HAP-1 (cell line): ENCODE data around the gene ZNRD2.

ENCODE experiments used
- DNase-seq, 2 experiments: peaks; one replicate each; pipeline ENCODE4 v3.0.0-alpha.2; 2016 to 2020; ENCODE audit warnings: low spot score in 2 of 2
- H3K27me3 ChIP-seq: fragments of 250-450 bp; sonication (Bioruptor Pico); 2 replicates; pipeline ENCODE4 v1.5.1; 2020; ENCODE audit warnings: low read depth, mild to moderate bottlenecking, moderate library complexity
- H3K36me3 ChIP-seq: fragments of 250-450 bp; sonication (Bioruptor Pico); replicated peaks from 2 replicates; pipeline ENCODE4 v1.5.1; 2020; ENCODE audit warnings: mild to moderate bottlenecking
- H3K4me1 ChIP-seq: fragments of 250-450 bp; sonication (Bioruptor Pico); 2 replicates; pipeline ENCODE4 v1.5.1; 2020; ENCODE audit warnings: mild to moderate bottlenecking
- H3K4me3 ChIP-seq: fragments of 250-450 bp; sonication (Bioruptor Pico); 2 replicates; pipeline ENCODE4 v1.5.1; 2020; ENCODE audit warnings: mild to moderate bottlenecking, moderate library complexity
- H3K9me3 ChIP-seq: fragments of 250-450 bp; sonication (Bioruptor Pico); 2 replicates; pipeline ENCODE4 v1.5.1; 2020; ENCODE audit warnings: mild to moderate bottlenecking, moderate library complexity
- in situ Hi-C: fragments of 300-500 bp; cut with MboI; formaldehyde crosslinking; loops from 3 replicates; pipeline ENCODE4 v1.14.3; 2020; ENCODE audit warnings: low sequenced_read_pairs, inconsistent platforms, mixed read lengths

The ZNRD2 gene

GRCh38 chr11:65530157-65530496 is 40.1 kb upstream of the ZNRD2 start:
- peaks cover 53% of the 10 kb centered on the region for H3K36me3 ChIP-seq
- in situ Hi-C loops = no loop called here
- DNase-seq = no peak
- H3K9me3 ChIP-seq = no peaks in the 10 kb centered on the region
- H3K27me3 ChIP-seq = no peaks in the 10 kb centered on the region
- H3K4me1 ChIP-seq = no peaks in the 10 kb centered on the region
- H3K4me3 ChIP-seq = no peak overlapping the region

DNA sequence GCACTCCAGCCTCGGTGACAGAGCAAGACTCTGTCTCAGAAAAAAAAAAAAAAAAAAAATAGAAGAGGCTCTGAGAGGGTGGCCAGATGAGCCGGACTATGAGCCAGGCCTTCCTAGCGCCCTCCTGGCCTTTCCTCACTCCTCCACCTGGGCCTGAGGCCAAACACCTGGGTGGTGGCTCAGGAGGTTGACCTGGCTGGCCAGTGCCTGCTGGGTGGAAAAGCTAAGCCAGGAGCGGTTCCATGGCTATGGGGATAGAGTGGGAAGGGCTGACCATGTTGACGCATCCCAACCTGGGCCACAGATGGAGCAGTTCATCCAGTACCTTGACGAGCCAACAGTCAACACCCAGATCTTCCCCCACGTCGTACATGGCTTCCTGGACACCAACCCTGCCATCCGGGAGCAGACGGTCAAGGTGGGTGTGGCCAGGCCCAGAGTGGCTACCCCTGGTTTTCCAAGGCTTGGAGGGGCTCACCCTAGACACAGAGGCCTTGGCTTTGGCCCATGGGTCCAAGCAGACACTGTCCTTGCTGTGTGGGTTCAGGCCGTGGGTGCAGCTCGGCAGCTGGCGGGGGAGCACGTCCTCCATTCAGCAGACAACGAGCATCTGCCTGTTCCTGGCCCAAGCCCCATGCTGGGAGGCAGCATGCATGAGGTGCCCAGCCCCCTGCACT is 37.8 kb upstream of the ZNRD2 start:
- Histone ChIP-seq H3K27me3 (no peaks in the 10 kb centered on the region), H3K36me3 (peaks cover 52% of the 10 kb centered on the region), H3K9me3 (no peaks in the 10 kb centered on the region), H3K4me3 (no peak overlapping the region), H3K4me1 (no peaks in the 10 kb centered on the region)
- no peak for DNase-seq
- in situ Hi-C loops = no loop called here

DNA sequence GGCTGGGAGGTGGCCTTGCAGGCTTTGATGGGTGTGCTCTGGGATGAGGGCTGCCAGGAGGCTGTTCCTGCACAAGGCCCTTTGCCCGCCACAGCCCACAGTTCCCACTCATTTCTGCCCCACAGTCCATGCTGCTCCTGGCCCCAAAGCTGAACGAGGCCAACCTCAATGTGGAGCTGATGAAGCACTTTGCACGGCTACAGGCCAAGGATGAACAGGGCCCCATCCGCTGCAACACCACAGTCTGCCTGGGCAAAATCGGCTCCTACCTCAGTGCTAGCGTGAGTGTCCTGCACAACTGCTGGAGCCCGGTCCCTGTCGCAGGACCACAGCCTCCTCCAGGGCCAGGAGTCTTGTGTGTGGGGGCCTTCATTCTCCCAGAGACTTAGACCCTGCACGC is 35.2 kb upstream of the ZNRD2 start:
- Histone ChIP-seq H3K9me3 (no peaks in the 10 kb centered on the region), H3K27me3 (no peaks in the 10 kb centered on the region), H3K4me1 (no peaks in the 10 kb centered on the region; the same call in none of the 2 replicates), H3K36me3 (peaks cover 54% of the 10 kb centered on the region), H3K4me3 (no peak overlapping the region)
- DNase-seq = no peak
- in situ Hi-C loops = no loop called here

GRCh38 chr11:65536412-65537295 is 33.6 kb upstream of the ZNRD2 start:
- no peaks in the 10 kb centered on the region for H3K9me3 ChIP-seq
- no peaks in the 10 kb centered on the region for H3K27me3 ChIP-seq
- in situ Hi-C loops = no loop called here
- H3K4me3 ChIP-seq = no peak overlapping the region
- H3K36me3 ChIP-seq = peaks cover 42% of the 10 kb centered on the region
- no peak for DNase-seq
- H3K4me1 ChIP-seq = no peaks in the 10 kb centered on the region; the same call in none of the 2 replicates

DNA sequence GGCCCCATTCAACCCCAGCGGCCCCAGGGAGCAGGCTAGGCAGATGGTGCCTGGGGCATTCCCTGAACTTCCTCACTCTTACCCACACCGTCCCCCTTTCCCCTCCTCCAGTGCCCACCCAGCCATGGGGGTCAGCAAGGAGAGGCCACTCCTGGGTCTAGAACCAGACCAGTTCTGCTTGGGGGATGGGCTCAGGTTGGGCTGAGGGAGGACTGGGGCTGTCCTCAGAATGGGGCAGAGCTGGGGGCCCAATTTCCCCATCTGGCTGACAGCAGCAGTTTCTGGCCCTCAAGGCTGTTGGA is 33.0 kb upstream of the ZNRD2 start:
- in situ Hi-C loops = no loop called here
- Histone ChIP-seq H3K4me3 (no peak overlapping the region), H3K4me1 (no peaks in the 10 kb centered on the region; the same call in none of the 2 replicates), H3K27me3 (no peaks in the 10 kb centered on the region), H3K9me3 (no peaks in the 10 kb centered on the region), H3K36me3 (peaks cover 39% of the 10 kb centered on the region)
- DNase-seq = no peak

DNA sequence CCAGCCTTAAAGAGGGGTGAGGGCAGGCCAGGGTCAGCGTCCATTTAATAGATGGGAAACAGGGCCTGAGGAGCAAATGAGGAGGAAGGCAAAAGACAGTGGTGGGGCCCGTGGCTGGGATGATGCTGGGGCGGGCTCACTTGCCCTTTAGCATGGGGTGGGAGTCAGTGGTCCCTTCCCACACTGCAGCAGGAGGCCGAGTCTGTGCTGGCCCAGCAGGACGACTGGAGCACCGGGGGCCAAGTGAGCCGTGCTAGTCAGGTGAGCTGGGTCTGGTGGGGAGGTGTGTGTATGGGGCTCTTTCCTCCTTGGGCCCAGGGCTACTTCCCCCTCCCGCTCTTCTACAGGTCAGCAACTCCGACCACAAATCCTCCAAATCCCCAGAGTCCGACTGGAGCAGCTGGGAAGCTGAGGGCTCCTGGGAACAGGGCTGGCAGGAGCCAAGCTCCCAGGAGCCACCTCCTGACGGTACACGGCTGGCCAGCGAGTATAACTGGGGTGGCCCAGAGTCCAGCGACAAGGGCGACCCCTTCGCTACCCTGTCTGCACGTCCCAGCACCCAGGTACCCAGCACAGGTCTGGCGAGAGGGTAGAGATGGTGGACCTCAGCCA is 32.6 kb upstream of the ZNRD2 start:
- Histone ChIP-seq H3K27me3 (no peaks in the 10 kb centered on the region), H3K9me3 (no peaks in the 10 kb centered on the region), H3K4me1 (no peaks in the 10 kb centered on the region; the same call in none of the 2 replicates), H3K36me3 (peaks cover 35% of the 10 kb centered on the region), H3K4me3 (no peak overlapping the region)
- in situ Hi-C loops = no loop called here
- DNase-seq = no peak

DNA sequence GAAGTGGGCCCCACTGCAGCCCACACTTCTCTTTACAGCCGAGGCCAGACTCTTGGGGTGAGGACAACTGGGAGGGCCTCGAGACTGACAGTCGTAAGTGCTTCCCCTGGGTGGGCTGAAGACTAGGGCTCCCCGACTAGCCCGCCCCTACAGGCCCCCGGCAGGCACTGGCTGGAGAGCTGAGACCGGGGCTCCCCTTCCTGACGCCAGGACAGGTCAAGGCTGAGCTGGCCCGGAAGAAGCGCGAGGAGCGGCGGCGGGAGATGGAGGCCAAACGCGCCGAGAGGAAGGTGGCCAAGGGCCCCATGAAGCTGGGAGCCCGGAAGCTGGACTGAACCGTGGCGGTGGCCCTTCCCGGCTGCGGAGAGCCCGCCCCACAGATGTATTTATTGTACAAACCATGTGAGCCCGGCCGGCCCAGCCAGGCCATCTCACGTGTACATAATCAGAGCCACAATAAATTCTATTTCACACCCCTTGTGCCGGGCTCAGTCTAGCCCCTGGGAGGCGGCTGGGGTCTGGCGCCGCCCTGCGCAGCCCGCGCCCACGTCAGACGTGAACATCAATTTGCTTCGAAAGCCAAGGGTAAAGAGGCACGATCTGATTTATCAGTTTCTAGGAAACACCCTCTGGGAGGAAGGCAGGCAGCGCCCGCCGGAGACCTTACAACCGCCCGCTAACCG is 31.9 kb upstream of the ZNRD2 start:
- Histone ChIP-seq H3K9me3 (no peaks in the 10 kb centered on the region), H3K27me3 (no peaks in the 10 kb centered on the region), H3K4me1 (no peaks in the 10 kb centered on the region; the same call in none of the 2 replicates), H3K36me3 (peaks cover 29% of the 10 kb centered on the region), H3K4me3 (no peak overlapping the region)
- in situ Hi-C loops = no loop called here
- no peak for DNase-seq

DNA sequence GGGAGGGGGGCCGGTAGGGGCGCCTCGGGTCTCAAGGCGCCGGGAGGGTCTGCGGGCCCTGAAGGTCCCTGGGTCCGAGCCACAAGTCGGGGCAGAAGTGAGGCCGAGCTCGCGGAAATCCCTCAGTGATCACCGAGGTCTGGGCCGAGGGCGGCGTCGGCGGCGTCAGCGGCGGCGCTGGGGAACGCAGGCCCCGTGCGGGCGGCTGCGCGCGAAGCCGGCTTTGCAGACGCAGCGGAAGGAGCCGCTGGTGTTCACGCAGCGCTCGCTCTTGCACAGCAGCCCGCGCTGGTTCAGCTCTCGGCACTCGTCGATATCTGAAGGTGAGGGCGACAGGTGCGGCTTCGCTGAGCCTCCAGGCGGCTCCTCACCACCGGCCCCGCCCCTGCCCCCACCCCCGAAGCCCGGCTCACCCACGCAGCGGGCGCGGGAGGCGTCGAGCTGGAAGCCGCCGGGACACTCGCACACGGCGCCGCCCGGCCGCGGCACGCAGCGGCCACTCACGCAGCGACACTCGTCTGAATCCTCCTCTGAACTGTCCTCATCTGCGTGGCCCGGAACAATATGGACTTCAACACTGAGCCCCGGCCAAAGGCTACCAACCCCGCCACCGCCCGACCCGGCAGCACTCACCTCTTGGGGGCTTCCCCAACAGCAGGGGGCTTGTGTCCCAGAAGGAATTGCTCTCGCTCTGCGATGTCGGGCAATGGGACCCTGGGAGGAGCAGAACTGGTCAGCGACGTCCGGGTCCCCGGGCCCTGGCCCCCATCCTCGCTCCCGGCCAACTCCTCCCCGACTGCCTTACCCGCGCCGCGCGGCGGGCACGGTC is 31.1 kb upstream of the ZNRD2 start:
- H3K27me3 ChIP-seq = no peaks in the 10 kb centered on the region
- no peak overlapping the region for H3K4me3 ChIP-seq
- no peak for DNase-seq
- in situ Hi-C loops = no loop called here
- peaks cover 29% of the 10 kb centered on the region for H3K36me3 ChIP-seq
- H3K4me1 ChIP-seq = no peaks in the 10 kb centered on the region; the same call in none of the 2 replicates
- no peaks in the 10 kb centered on the region for H3K9me3 ChIP-seq

DNA sequence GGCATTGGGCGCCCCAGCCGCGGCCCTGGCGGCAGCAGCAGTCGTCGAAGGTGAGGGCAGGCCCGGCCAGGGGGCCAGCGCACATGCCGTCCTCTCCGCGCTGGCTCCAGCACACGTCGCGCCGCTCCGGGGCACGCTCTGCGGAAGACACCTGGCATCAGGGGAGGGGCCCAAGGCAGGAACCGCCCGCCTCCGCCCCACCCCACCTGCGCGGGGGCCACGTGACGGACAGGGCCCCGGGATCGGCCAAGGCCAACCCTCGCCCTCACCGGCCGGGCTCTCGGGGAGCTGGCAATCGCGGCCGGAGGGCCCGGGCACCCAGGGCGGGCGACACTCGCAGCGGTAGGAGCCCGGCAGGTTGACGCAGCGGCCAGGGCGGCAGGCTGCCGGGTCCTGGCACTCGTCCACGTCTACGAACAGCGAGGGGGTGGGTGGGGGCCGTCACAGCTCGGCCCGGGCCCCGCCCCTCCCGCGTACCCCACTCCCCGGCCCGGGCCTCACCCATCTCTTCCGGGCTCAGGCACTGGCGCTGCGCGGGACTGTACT is 30.5 kb upstream of the ZNRD2 start:
- no peaks in the 10 kb centered on the region for H3K27me3 ChIP-seq
- peaks cover 29% of the 10 kb centered on the region for H3K36me3 ChIP-seq
- in situ Hi-C loops = no loop called here
- H3K4me3 ChIP-seq = peak overlapping the region; percentile 46
- H3K4me1 ChIP-seq = no peaks in the 10 kb centered on the region; the same call in none of the 2 replicates
- no peaks in the 10 kb centered on the region for H3K9me3 ChIP-seq
- DNase-seq = no peak

- H3K9me3 ChIP-seq = no peaks in the 10 kb centered on the region
- H3K36me3 ChIP-seq = peaks cover 25% of the 10 kb centered on the region
- in situ Hi-C loops = no loop called here
- peak overlapping the region; percentile 46 for H3K4me3 ChIP-seq
- DNase-seq = peak; percentile 83 to 90
- no peaks in the 10 kb centered on the region; the same call in none of the 2 replicates for H3K4me1 ChIP-seq
- H3K27me3 ChIP-seq = no peaks in the 10 kb centered on the region
These were observed 29.8 kb upstream of the ZNRD2 start for GRCh38 chr11:65540290-65541092.

DNA sequence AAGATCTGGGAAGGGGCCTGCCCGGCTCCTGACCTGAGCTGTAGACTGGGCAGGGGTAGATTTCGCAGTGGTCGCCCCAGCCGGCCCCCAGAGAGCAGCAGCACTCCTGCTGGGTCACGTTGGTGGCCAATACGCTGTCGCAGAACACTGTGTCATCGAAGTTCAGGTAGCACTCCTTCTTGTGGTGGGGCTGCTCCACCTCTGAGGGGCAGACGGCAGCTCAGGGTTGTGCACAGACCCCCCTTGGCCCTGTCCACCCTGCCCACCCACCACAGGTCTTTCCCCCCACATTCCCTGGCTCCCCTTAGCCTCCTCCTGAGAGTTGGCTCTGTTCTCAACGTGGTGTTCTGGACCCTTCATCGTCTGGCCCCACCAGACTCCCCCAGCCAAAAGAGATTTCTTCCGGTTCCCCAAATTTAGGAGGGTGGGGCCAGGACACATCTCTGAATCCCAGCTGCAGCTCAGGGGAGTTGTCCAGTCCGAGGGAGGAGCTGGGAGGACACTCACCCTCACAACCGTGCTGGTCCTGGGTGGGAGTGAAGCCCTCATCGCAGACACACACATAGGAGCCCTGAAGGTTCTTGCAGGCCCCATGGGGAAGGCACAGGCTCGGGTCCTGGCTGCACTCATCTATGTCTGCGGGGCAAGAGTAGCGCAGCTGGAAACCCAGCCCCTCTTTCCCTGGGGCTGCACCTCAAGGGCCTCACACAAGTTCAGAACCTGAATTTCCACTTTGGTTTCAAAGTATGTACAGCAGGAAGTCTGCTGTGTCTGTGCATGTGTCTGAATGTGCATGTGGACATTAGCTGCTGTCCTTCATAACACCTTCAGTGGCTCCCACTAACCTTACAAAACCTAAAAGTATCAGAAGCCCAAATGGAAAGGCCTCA is 28.9 kb upstream of the ZNRD2 start:
- Histone ChIP-seq H3K4me1 (no peaks in the 10 kb centered on the region; the same call in none of the 2 replicates), H3K9me3 (no peaks in the 10 kb centered on the region), H3K36me3 (peaks cover 20% of the 10 kb centered on the region), H3K27me3 (no peaks in the 10 kb centered on the region), H3K4me3 (peak overlapping the region; percentile 46)
- DNase-seq = no peak
- in situ Hi-C loops = no loop called here
